ENCODE measurements around the gene ME1.

DNA sequence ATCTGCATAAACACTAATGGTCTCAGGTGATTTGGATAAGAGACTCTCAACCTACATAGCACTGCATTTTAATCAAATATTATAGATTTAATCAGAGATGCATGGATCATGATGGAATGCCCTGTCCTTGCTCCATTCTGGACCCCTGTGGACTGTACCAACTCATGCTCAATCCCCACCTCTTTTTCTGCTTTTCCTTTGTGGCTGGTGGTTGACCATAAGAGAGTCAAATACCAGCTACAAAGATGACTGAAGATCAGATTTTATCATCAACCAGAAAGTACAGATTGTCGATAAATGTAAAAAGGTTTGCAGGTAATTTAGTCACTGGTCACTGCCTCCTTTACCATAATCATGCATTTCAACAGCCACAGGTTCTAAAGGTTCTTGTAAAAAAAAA lies 116.2 kb downstream of the ME1 start:
- TF ChIP-seq, protein P1, sequence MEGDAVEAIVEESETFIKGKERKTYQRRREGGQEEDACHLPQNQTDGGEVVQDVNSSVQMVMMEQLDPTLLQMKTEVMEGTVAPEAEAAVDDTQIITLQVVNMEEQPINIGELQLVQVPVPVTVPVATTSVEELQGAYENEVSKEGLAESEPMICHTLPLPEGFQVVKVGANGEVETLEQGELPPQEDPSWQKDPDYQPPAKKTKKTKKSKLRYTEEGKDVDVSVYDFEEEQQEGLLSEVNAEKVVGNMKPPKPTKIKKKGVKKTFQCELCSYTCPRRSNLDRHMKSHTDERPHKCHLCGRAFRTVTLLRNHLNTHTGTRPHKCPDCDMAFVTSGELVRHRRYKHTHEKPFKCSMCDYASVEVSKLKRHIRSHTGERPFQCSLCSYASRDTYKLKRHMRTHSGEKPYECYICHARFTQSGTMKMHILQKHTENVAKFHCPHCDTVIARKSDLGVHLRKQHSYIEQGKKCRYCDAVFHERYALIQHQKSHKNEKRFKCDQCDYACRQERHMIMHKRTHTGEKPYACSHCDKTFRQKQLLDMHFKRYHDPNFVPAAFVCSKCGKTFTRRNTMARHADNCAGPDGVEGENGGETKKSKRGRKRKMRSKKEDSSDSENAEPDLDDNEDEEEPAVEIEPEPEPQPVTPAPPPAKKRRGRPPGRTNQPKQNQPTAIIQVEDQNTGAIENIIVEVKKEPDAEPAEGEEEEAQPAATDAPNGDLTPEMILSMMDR (IDR thresholded peaks at IDR 0.05), result no peak
- TF ChIP-seq ZFX (IDR thresholded peaks at IDR 0.05; ENCODE audit: borderline replicate concordance), result no peak
